ENCODE measurements around the gene PMAIP1. TPM values are rescaled to one million over a fixed set of nuclear protein-coding genes. Genes with fewer than 3 reads are reported as not detected.

Gene PMAIP1
- total and polyA plus RNA-seq, 12 donors: 0.18 to 1.8 (median 0.35) TPM; not detected in 3

DNA sequence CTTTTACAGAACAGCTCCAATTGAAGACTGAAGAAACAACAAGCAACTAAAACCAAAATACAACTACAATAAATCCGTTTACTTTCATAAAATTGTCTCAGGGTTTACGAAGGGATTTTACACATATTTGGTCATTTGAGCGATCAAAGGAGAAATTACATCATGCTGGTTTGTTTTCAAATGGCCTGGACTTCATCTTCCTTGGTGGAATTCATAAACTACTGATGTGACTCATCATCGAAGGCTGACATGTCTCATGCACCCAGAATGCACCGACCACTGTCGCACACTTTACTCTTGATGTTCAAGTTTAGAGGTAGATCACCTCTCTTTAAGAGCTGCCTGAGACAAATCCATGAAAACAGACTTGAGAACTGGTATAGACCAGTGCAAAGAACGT is 25.6 kb upstream of the PMAIP1 start:
- H3K9me3 ChIP-seq: no peaks in the 10 kb centered on the region
- 72 to 77% methylated on average over 7 of the region's 7 CpGs for WGBS, 2 donors
- H3K4me3 ChIP-seq: no peak overlapping the region
- TF ChIP-seq, protein P1, sequence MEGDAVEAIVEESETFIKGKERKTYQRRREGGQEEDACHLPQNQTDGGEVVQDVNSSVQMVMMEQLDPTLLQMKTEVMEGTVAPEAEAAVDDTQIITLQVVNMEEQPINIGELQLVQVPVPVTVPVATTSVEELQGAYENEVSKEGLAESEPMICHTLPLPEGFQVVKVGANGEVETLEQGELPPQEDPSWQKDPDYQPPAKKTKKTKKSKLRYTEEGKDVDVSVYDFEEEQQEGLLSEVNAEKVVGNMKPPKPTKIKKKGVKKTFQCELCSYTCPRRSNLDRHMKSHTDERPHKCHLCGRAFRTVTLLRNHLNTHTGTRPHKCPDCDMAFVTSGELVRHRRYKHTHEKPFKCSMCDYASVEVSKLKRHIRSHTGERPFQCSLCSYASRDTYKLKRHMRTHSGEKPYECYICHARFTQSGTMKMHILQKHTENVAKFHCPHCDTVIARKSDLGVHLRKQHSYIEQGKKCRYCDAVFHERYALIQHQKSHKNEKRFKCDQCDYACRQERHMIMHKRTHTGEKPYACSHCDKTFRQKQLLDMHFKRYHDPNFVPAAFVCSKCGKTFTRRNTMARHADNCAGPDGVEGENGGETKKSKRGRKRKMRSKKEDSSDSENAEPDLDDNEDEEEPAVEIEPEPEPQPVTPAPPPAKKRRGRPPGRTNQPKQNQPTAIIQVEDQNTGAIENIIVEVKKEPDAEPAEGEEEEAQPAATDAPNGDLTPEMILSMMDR (IDR thresholded peaks at IDR 0.05): no peak
- ATAC-seq (no peak), DNase-seq (no peak)
- no peaks in the 10 kb centered on the region for H3K36me3 ChIP-seq
- peaks cover 0 to 5% (median 0%) of the 10 kb centered on the region in 7 donors for H3K27me3 ChIP-seq
- no peak overlapping the region for H3K27ac ChIP-seq
- intact Hi-C loops (cut with DNase I): no loop called here
- peaks cover 0 to 18% (median 0%) of the 10 kb centered on the region in 9 donors for H3K4me1 ChIP-seq

DNA sequence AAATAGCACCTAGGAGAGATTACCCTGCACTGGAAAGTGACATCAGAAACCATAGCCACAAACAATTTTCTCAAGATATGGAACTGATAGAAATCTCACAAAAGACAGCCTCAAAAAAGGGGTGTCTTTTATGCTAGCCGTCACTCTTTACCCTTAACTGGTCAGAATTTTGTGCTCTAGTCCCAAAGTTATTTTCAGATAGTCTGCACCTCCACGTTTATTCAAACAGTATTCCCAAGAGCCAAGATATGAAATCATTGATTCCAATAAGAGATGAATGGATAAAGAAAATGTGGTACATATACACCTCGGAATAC is 23.5 kb upstream of the PMAIP1 start:
- DNase-seq (no peak), ATAC-seq (no peak)
- Histone ChIP-seq H3K4me3 (no peak overlapping the region), H3K27ac (no peak overlapping the region), H3K36me3 (no peaks in the 10 kb centered on the region), H3K9me3 (no peaks in the 10 kb centered on the region), H3K4me1 (peaks cover 0 to 18% (median 0%) of the 10 kb centered on the region in 9 donors), H3K27me3 (peaks cover 0 to 5% (median 0%) of the 10 kb centered on the region in 7 donors)
- 88 to 93% methylated on average over 3 of the region's 3 CpGs for WGBS, 2 donors
- intact Hi-C loops (cut with DNase I): no loop called here
- TF ChIP-seq, protein P1 (IDR thresholded peaks at IDR 0.05): no peak

DNA sequence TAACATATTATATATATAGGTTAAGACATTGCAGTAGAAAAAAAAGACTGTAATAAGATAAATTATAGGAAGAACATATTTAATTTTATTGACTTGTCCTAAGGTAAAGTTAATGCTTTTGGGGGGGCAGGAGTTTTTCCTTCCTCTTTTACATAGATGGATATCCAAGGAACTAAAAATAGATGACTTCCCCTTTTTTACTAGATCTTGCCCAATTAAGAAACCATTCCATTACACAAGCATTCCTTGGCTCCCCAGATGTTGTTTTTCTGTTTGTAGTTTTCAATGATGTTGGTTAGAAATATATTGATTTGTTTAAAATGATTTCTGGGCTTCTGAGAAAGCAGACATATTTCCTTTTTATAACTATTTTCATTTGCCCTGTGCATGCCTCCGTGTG is 22.4 kb upstream of the PMAIP1 start:
- no peak for DNase-seq
- WGBS, 2 donors: 37 to 50% methylated on average over 1 of the region's 1 CpG
- no peak overlapping the region for H3K4me3 ChIP-seq
- ATAC-seq: no peak
- H3K27ac ChIP-seq: no peak overlapping the region
- H3K9me3 ChIP-seq: no peaks in the 10 kb centered on the region
- H3K4me1 ChIP-seq: peaks cover 0 to 28% (median 10%) of the 10 kb centered on the region in 9 donors
- intact Hi-C loops (cut with DNase I): no loop called here
- H3K27me3 ChIP-seq: no peaks in the 10 kb centered on the region
- TF ChIP-seq, protein P1 (IDR thresholded peaks at IDR 0.05): no peak
- H3K36me3 ChIP-seq: no peaks in the 10 kb centered on the region

DNA sequence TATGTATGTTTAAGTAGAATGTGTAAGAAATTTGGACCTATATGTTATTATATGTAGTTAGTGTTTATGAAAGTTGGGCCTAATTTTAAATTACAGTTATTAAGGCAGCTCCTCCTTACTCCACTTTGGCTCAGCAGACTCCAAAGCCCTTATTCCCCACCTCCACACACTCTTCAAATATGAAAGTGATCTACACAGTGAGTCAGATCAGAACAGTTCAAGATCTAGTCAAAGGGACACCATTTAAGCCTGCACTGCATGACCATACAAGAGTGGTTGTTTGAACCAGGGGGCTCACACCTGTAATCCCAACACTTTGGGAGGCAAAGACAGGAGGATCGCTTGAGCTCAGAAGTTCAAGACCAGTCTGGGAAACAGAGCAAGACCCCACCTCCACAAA is 21.2 kb upstream of the PMAIP1 start:
- H3K4me1 ChIP-seq: peaks cover 0 to 37% (median 15%) of the 10 kb centered on the region in 9 donors
- ATAC-seq (no peak), DNase-seq (no peak)
- H3K36me3 ChIP-seq: no peaks in the 10 kb centered on the region
- intact Hi-C loops (cut with DNase I): no loop called here
- H3K27me3 ChIP-seq: no peaks in the 10 kb centered on the region
- H3K9me3 ChIP-seq: no peaks in the 10 kb centered on the region
- no peak overlapping the region for H3K27ac ChIP-seq
- TF ChIP-seq, protein P1 (IDR thresholded peaks at IDR 0.05): no peak
- no peak overlapping the region for H3K4me3 ChIP-seq
- 93 to 96% methylated on average over 1 of the region's 1 CpG for WGBS, 2 donors

All from heart right ventricle (tissue), 16 donors.